ENCODE results near the gene SCMH1.
"Not testable (repeated sequence)": the region's sequence is repeated elsewhere in the genome, so short reads cannot be mapped to it uniquely, and the experiment has no call there.

Gene SCMH1

GRCh38 chr1:41144285-41144684 is 97.8 kb downstream of the SCMH1 start:
- DNase-seq, result no peak

DNA sequence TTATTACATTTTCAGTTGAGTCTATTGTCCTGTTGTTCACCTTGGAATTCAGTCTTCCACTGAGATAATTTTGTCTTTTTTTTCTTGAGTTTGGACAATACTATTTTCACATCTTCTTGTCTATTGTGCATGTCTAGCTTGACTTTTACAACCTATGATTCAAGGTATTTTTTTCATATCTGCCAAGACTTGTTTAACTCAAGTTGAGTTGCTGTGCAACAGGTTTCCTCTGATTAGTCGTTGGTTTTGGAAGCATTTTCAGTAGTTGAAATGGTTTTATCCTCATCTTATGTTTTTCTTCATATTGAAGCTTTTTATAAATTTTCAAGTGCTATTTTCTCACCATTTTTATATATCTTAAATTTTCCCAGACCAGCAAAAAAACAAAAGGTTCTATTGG is 103.6 kb downstream of the SCMH1 start:
- no peak for DNase-seq

GRCh38 chr1:41135196-41135947 is 106.7 kb downstream of the SCMH1 start:
- no peak for DNase-seq

DNA sequence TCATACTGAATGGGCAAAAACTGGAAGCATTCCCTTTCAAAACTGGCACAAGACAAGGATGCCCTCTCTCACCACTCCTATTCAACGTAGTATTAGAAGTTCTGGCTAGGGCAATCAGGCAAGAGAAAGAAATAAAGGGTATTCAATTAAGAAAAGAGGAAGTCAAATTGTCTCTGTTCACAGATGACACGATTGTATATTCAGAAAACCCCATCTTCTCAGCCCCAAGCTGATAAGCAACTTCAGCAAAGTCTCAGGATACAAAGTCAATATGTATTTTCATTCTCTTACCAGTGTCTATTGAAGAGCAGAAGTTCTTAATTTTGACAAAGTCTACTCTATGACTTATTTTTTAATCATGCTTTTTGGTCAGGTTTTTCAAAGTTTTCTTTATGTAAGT is 107.8 kb downstream of the SCMH1 start:
- not testable (repeated sequence) for DNase-seq

DNA sequence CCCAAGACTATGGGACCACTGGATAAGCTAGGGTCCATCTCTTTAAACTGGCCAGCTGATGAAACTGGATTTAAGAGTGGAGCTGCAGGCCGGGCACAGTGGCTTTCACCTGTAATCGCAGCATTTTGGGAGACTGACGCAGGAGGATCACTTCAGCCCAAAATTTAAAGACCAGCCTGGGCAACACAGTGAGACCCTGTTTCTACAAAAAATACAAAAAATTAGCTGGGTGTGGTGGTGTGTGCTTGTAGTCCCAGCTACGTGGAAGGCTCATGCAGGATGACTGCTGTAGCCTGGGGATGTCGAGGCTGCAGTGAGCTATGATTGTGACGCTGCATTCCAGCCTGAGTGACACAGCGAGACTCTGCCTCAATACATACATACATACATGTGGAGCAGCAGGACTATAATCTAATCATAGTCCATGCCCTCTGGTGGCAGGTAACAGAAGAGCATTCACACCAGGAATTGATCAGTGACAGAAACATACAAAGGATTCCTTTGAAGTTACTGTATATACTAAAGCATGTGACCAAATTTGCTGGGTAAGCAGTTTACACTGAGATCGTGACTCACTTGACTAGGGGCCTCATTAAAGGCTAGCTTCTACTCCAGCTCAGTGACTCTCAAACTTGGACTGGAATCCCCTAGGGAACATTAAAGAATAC is 119.1 kb downstream of the SCMH1 start:
- DNase-seq, result no peak

- DNase-seq, result no peak
These were observed 120.0 kb downstream of the SCMH1 start for GRCh38 chr1:41122148-41122547.

GRCh38 chr1:41118645-41119044 is 123.5 kb downstream of the SCMH1 start:
- DNase-seq, result no peak

DNA sequence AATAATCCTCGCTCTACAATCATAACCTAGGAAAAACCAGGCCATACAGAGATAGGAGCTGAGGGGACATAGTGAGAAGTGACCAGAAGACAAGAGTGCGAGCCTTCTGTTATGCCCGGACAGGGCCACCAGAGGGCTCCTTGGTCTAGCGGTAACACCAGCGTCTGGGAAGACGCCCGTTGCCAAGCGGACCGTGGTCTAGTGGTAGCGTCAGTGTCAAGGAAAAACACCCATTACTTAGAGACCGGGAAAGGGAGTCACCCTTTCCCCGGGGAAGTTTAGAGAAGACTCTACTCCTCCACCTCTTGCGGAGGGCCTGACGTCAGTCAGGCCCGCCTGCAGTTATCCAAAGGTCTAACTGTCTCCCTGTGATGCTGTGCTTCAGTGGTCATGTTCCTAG is 124.9 kb downstream of the SCMH1 start:
- DNase-seq, result not testable (repeated sequence)

DNA sequence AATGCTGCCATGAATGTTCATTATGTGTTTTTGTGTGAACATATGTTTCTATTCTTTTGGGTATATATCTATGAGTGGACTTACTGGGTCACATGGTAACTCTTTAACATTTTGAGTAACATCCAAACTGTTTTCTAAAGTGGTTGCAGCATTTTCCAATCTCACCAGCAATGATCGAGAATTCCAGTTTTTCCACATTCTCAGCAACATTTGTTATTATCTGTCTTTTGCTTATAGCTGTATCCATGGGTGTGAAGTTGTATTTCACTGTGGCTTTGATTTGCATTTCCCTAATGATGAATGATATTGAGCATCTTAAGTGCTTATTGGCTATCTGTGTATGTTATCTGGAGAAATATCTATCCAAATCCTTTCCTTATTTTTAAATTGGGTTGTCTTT is 131.4 kb downstream of the SCMH1 start:
- DNase-seq, result no peak

- no peak for DNase-seq
These were observed 131.8 kb downstream of the SCMH1 start for GRCh38 chr1:41110286-41110685.

GRCh38 chr1:41109310-41110197 is 132.6 kb downstream of the SCMH1 start:
- no peak for DNase-seq

DNA sequence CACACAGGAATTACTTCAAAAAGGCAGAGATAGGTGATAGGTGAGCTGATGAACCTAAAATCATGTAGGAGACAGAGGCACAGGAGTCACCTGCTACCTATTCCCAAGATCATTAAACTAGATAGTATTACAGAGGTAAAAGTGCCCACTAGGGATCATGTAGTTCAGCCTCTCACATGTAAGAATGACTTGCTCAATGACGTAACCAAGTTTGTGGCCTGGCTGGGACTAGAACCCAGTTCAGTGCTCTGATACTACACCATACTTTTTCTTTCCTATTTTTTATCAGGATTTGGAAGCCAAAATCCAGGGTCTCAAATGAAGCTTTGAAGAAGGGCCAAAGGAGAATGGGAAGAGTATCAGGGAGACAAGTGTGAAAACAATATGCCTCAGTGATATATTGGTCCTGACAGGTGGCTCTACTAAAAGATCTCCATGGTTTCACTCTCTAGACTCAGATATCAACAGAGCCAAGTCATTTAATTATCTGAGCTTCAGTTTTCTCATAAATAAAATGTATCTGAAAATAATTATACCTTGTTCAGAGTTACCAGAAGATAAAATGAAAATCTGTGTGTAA is 133.3 kb downstream of the SCMH1 start:
- DNase-seq, result no peak

DNA sequence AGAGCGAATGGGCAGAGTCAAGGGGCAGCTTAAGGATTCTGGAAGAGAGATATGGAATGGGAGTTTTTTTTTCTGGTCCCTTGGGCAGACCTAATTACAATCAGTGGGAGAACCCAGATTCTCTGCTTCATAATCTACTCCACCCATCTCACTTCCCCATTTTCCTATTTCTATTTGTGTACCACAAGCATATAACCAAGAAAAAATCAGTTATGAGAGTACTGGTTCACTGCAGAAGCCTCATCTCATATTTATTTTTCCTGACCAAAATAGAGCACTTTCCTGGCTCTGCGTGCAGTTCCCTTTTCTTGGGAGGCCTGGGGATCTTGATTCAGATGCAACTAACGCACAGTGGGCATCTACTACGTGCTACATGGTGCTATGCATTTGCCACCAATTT is 138.3 kb downstream of the SCMH1 start:
- DNase-seq, result no peak

GRCh38 chr1:41102653-41103052 is 139.5 kb downstream of the SCMH1 start:
- DNase-seq, result no peak

- no peak for DNase-seq
These were observed 140.0 kb downstream of the SCMH1 start for GRCh38 chr1:41101950-41102607.

GRCh38 chr1:41101076-41101475 is 141.0 kb downstream of the SCMH1 start:
- no peak for DNase-seq

DNA sequence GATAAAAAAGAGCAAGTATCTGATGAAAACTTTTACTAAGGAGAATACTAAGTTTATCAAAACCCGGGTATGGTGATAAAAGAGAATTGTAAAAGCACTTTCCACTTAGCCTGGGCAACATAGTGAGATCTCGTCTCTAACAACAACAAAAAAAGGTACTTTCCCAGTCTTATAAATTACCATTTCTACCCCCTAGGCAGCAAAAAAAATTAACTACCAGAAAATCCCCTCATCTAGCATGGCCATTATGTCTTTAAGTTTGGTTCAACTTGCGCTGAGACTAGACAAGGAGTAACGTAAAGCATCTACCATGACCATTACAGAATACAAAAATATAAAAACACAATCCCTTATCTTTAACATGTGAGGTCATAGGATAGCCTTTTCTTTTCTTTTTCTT is 141.9 kb downstream of the SCMH1 start:
- no peak for DNase-seq

DNA sequence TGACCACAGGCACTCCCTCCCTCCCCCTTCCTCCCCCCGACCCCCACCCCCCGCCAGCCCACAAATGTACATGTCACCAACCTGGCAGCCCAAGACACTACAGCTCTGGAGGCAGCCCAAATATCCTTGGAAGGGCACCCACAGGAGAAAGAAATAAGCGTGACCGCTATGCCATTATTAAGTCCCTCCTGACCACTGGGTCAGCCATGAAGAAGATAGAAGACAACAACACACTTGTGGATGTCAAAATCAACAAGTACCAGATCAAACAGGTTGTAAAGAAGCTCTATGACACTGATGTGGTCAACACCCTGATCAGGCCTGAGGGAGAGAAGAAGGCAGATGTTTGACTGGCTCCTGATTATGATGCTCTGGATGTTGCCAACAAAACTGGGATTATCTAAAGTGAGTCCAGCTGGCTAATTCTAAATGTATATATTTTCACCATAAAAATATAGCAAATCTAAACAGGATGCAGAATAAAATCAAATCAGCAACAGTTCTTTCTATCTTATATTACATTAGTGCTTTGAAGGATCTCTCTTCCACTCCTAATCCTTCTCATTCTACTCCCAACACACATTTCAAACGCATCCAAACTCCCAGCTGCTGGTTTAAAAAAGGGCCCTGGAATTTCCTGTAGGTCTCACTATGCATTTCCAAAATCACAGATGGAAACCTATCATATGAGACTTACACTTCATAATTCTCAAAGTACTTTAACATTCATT is 143.2 kb downstream of the SCMH1 start:
- no peak for DNase-seq

- no peak for DNase-seq
These were observed 145.0 kb downstream of the SCMH1 start for GRCh38 chr1:41097105-41097504.

- no peak for DNase-seq
These were observed 148.3 kb downstream of the SCMH1 start for GRCh38 chr1:41093826-41094225.

- DNase-seq, result no peak
These were observed 155.2 kb downstream of the SCMH1 start for GRCh38 chr1:41086921-41087320.

DNA sequence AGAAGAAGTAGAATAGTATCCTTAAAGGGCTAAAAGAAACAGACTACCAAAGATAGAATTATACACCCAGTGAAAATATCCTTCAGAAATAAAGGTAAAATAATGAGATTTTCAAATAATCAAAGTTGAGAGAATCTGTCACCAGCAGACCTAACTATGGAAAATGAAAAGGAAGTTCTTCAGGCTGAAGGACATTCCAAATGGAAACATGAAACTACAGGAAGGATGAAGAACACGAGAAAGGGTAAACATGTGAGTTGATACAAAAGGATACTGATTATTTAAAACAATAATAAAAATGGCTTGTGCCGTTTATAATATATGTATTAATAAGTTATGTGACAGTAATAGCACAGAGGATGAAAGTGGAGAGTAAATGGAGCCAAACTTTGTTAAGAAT is 163.5 kb downstream of the SCMH1 start:
- DNase-seq, result no peak
